HG02885 (cell line): ENCODE results near the gene AXIN2.

Experiments used
- ATAC-seq: cut with Tn5 transposase; IDR thresholded peaks from one replicate; pipeline ENCODE4 v1.9.1; 2021; ENCODE audit warnings: mild to moderate bottlenecking; ENCODE audit not compliant: unreplicated experiment, poor library complexity

The AXIN2 gene

DNA sequence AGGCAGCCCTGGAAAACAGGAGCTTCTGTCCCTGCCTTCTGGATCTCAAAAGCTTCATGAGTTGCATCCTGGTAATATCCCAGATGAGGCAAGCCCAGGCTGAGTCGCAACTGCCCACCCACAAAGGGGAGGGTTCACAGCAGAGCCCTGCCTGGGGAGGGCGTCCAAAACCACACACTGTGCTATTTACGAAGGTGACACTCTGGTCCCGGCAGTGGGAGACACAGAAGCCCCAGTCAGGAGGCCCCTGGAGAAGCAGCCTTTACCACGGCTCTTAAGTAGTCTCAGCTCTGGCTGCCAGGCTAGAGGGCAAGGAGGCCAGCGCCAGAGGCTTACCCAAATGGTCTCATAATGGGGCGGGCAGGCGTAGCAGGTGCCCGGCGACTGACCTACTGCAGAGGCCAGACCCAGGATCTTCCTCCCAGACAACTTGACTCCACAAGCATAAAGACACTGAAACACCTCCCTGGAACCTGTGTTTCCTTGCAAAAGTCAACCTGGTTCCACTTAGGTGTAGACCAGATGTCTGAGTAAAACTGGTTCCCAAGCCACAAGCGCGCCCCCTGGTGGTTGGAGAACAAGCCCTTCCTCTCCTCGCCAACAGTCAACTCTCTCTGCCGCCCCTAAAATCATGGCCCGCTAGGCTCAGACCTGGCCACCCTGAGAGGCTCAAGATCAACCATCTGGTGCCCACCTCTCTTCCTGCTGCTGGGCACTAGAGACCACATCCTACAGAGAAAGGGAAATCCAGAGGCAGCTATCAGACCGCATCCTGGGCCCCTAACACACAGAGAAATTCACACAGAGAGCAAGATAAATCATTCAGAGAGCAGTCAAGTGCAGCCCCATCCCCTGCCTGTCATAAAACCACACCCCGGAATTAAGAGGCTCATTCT, 5.2 kb downstream of the AXIN2 start:
- no peak for ATAC-seq

DNA sequence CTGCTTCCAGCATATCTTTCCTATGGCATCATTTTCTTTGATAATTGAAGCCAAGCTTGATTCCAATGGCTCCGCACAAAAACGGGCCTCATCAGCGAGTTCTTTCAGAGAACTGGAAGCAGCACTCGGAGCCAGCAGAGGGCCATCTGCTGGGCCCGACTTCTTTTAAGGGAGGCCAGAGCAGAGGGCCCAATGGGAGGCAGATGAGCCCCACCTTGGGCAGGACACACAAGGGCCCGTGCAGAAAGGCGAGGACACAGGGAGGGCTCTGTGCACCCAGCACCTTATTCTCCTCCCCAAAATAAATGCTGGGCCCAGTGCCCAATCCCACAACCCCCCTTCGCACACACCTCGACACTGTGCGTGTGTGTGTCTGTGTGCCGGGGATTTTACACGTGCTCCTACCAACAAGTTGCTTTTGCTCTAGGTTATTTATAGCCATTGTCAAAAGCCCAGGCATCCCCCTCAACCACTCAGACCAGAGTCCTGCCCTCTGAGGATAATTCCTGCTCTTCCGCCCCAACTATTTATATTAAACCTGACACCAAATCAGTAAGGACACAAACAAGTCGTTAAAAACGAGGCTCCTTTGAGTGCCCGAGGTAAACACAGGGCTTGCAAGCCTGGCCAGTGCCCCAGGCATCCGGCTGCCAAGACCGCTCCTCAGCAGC, 6.8 kb downstream of the AXIN2 start:
- no peak for ATAC-seq

DNA sequence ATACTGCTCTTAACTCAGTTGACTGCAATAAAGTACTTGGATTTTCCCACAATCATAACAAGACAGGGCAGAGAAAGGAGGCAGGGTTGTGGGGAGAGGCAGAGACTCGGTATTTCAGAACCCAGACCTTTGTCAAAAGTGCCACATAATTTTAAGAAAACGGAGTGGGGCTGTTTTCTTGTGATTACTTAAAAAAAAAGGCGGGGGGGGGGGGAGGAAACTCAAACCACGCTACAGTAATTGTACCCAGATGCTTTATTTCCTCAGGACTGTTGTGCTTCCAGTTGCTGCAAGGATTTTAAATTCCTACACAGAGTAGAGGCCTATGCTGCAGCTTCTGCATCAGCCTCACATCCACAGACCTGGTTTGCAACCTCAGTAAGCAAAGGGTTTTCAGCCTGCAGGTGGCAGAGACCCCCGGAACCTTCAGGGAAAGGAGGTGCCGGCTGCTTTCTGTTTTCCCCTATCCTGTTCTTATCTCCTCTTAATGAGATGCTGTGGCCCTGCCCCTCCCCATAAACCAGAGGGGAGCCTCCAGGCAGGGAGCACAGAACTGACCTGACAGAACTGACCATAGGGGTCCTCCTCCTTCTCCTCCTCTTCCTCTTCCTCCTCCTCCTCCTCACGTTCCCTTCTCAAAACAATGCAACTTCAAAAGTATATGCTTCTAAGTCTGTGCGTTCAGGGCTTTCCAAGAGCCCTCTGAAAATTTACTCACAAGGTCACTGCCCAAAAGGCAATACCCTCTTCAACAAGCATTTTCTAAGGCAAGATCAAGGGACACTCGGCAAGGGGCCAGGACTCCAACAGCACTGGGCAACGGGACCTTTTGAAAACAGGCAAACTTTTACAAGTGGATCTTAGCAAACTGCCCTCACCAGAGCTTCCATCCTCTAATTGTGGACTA, 7.5 kb downstream of the AXIN2 start:
- ATAC-seq: no peak

DNA sequence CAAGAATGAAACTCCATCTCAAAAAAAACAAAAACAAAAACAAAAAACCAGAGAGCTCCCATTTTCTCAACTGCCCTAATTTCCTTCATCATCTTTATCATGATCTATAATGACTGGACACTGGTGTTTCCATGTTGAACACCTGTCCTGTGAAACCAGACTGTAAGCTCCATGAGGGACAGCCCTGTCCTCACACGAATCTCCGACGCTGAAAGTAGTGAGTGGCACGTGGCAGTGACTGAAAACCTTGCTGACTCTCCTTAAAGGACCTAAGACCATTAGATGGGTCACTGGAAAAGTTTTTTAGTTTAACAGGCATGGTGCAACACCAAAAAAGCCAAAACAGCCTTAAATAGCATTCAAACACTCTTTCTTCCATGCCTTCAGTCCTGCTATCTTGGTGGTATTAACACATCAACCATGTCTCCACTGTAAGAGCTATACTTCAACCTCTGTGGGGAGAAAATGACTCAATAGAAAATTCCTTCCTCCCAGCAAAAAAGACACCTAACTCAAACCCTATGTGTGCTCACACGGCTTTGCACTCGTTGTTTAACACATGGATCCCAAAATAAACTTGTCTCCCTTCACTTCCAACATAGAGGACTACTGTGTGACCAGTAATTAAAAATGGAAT, 8.3 kb downstream of the AXIN2 start:
- no peak for ATAC-seq

DNA sequence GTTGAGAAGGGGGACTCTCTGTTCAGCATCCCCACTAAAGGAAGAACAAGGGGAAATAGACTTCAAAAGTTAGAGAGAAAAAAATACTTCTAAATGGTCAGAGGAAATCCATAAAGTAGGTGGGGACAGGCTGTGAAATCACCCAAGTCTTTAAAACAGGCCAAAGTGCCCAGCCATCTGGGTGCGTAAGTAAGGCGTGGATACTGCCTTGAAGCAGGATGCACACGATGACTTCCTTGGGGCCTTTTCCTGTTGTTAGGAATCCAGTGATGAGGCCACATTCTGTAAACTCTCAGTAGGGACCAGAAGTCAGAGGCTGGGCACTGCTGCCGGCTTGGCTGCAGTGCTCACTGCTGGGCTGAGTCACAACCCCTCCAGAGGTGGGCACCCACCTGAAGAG, 9.2 kb downstream of the AXIN2 start:
- ATAC-seq: no peak

DNA sequence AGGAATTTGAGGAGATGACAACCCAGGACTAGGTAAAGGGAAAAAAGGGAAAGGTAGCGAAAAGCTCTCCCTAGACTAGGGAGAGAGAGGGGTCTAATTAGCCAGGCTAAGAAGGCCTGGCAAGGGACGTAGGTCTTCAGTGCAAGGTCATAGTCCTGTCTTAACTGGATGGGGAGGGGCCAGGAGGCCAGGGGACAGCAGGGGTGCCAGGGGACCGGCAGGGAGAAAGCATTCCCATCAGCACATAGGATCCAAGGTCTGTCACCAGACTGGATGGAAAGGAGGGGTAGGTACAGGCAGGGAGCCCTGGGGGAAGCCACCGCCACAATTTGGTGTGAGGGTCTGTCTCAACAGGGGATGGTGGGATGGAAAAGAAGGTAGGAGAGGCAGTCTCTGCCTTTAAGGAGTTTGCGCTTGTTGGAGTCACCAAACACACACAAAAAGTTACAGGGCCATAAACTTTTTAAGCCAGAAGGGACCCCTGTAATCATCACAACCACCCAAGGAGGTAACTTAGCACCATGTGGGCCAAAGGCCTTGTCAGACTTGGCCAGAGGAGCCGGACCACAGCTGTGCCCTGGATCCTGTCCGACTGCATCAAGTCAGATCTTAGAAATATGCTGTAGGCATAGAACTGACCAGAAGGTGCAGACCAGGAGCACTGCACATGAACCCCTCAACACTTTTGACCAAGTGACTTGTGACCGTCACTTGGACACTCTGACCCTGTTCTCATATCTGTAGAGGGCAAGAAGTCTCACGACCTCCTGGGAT, 10.0 kb downstream of the AXIN2 start:
- no peak for ATAC-seq

DNA sequence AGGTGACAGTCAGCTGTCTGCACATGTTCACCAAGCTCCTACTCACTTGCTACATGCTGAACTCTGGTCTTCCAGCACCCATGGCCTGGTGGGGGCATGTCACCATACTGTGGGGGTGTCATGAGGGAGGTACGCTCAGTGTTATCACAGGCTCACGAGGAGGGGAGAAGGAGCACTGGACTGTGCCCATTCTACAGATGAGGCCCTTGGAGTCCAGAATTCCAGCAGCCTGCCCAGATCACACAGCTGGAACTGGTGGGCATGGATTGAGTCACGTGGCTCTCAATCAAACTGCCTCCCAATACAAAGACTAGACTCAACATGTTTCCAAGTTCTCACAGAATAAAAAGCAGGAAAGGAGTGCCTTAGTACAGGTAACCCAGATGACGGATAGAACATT, 10.7 kb downstream of the AXIN2 start:
- no peak for ATAC-seq

DNA sequence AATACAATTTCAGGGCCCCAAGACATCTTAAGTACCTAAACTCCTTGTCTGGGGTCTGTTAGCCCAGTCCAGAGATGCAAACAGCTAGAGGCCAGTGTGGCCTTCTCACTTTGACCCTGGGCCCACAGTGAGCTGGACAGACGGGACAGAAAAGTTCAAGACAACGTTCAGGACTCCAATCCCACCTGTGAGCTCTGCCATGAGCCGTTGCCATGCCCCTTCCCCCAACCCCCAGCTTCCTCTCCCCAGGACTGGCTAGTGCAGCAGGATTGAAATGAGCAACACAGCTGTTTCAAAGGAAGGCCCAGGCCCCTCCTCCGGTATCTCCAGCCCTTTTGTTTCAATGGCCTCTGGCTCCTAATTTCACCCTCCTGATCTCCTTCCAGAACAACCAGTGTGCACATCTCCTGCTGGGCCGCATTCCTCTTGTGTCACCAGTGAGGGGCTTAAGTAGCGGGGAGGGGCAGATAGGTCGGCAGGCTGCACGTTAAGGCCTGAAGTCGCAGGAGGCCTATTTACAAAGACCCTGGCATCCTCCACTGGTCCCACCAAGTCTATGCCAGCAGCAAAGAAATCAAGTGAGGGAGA, 11.3 kb downstream of the AXIN2 start:
- ATAC-seq: no peak

DNA sequence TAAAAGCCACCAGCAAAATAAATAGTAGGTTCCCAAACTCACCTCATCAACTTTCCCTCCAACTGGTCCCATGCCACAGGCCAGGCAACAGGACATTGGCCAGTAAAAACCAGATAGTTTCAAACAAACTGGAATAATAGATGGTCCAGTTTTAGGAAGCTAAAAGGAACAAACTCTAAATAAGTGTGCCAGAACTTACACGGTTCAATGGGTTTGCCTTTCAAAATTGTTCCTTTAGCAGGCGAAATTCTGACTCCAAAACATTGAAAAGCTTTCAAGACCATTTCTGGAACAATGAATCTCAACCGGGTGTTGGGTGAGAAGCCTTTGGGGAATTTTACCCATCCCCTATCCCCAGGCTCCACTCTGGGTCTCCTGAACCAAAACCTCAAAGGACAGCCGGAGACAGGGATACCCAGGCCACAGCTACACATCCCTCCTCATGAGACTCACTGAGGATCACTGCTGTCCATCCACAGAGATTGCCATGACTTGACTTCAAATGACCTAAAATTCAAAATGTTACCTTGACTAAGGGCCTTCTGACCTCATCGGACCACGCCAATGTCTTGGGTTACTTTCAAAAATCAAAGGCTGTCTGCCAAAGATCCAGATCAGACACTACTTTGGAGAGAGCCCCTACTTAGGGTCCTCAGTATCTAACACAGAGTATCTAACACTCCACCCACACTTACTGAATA, 13.0 kb downstream of the AXIN2 start:
- ATAC-seq: no peak

DNA sequence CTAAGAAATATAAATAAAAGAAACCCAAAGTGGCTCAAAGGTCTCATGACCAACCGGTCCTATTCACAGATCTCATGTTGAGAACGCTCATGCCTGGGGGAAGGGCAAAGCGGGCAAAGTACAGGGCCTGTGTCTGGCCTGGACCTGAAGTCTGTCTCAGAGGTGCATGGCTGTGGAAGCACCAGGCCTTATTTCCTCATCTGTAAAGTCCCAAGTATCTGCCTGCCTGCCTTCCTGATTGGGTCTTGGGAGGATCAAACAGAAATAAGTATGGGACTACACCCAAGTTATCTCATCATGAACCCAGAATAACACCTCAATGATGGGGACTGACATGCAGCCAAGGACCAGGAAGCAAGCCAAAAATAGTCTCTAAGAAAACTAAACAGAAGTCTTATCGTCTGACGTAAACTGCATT, 14.2 kb downstream of the AXIN2 start:
- ATAC-seq: no peak

DNA sequence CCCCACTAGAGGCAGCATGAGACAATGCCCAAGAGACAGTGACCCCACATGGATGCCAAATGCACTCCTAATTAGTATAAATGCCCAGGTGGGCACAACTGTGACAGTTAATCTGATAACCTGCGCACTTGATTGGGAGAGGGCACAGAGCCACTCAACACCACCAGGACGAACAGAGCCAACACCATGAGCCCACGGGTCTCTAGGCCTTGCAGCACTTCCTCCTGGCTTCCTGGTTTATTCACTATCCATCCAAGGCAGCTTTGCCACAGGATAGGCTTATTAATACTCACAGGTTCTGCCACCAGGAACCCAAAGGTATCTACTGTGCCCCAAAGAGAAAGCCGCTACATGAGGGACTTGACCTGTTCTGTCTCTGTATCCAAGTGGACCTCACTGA, 14.9 kb downstream of the AXIN2 start:
- ATAC-seq: no peak

DNA sequence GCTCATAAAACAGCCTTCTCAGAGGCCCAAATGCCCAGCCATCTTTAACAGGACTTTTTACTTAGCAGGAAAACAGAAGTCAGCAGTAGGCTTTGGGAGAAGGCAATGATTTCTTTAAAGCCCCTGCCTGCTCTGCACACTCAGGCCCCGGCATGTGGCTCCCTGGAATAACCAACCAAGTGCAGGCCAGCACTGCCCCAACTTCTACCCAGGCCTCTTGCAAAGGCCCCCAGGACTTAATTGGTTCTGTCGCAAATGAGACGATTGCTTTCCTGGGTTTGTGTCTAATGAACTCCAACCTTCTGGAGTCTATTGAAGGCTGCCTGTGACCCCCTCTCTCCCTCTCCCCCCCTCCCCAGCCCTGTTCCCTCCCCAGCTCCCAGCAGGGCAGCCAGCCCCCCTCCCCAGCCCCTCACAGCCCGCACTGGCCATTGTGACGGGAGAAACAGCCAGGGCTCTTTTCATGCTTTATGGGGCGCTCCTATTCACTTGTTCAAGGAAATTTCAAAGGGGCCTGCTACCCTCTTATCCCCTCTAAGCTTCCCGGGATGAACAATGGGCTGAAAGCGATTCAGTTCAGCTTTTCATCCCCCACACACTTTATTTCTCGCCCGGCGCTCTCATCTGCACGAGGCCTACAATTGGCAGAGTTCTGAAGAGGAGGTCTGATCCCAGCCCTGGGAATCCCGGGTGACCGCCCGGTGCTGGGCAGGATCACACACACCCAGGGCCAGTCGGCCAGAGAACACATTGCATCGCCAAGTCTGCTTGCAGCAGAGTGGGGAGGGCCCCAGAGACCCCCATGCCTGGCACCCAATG, 15.5 kb downstream of the AXIN2 start:
- no peak for ATAC-seq

DNA sequence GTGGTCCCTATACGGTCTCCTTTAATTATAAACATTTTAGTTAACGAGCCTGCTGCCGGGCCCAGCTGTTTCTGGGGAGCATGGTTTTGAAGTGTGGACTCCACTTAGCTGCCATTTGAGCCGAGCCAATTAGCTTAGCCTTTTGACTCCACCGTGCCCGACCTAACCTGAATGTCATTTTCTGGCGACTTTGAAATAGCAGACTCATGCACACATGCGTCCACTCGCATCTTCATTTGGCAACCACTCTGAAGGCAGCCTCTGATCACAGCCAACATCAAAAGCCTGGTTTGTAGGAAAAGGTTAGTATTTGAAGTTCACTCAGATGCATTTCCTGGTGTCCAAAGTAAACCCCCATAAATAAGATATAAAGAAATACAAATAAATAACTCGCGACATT, 16.8 kb downstream of the AXIN2 start:
- ATAC-seq: no peak

DNA sequence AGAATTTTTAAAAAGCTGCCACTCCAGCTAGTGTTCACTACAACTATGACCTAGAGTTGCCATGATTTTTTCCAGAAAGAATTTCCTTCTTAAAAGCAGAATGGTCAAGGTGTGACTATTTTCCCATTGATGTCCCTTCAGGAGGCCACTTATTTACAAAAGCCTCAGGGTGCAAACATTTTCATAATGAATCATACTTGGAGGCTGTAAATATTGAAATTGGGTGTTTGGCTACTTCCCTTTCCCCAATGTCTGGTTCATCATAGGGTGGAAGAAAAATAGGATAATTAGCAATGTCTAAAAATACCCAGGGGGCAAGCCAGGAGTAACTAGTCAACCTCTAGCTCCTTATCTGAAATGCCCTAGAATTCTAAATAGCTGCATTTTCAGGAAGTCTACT, 18.8 kb downstream of the AXIN2 start:
- no peak for ATAC-seq

DNA sequence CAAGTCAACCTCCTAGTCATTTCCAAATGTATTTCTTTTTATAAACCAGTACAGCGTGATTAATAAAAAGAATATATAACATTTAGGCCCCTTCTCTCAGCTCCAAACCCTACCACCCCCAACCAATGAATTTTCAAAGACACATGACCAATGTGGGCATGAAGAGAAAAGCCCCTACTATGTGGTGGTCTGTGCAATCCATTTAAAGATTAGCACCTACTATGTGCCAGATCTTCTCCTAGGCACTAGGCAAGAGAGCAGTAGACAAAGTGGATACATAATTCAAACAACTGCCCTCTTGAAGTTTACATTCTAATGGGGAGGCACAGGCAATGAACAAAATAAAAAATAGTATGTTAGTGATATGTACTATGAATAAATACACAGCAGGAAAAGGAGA, 19.4 kb downstream of the AXIN2 start:
- no peak for ATAC-seq

DNA sequence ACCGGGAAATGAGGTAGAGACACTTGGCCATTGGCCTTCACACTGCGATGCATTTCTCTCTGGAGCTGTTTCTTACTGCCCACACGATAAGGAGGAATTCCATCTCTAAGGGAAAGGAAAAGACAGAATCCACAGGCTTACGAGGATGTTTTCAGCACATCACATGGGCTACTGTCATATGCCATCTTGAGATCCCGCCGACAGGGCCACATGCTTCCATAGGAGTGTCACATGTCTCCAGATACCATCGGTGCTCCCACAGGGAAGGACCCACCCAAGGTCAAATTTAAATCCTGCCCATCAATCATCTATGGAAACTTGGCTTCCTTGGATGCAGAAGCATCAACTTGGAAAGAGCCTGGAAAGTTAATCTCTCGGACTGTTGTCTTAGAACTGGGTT, 20.0 kb downstream of the AXIN2 start:
- no peak for ATAC-seq

DNA sequence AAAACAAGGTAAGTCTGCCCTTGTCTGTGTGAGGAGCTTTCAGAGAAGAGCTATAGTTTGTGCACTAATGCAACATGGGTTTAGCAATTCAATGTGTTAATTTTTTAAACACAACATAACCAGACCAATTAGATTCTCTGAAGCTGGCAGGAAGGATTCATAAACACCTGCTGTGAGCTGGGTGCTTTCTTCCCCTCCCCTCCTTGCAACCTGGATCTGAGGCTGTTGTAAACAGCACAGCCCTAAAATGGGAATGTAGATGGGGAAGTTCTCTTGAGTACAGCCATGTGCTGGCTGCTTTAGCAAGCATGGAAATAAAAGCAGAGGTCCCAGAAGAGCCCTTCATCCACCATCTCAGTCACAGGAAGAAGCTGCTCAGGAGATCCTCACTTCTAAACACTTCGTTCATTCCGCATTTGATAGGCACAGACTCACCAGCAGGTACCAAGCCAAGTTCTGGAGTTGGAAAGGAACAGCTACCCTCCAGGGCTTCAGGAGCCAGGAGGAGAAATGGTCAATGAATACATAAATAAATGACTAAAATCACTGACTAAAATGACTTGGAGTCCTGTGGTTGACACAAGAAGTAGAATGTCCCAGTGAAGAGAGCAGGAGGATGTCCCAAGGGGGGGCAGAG, 21.7 kb downstream of the AXIN2 start:
- ATAC-seq: no peak
